HG03439 (cell line): ENCODE results near the gene PRELP.

Experiments
- ATAC-seq: cut with Tn5 transposase; IDR thresholded peaks from one replicate; pipeline ENCODE4 v1.9.1; 2021; ENCODE audit warnings: mild to moderate bottlenecking, moderate library complexity; ENCODE audit not compliant: unreplicated experiment

Gene PRELP

DNA sequence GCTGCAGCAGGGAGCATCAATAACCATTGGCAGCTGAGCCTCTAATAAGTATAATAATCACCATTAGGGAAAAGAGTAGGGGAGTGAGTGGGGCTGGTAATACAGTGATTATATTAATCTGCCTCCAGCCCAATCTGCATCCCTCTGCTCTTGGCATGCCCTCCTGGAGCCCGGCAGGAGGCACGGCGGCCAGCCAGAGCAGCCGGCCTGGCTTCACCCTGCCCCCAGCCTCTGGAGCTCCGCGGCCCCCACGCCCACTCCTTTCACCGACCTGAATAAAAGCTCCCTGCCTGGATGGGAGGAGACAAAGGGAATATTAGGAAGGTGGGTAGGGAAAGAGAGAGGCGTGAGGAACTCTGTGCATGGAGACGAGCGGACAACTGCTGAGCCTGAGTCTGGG is 46.6 kb downstream of the PRELP start:
- no peak for ATAC-seq

DNA sequence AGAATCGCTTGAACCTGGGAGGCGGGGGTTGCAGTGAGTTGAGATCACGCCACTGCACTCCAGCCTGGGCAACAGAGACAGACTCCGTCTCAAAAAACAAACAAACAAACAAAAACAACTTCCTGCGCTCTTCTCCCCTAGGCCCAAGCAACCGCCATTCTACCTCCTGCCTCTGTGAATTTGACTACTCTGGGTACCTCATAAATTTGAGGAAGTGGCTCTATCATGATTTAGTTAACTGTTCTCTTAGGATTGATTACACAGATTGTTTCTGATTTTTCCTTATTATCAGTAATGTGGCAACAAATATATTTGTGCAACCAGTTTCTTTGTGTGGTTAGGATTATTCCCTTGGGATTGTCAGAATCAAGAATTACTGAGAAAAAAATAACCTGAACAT is 48.1 kb downstream of the PRELP start:
- no peak for ATAC-seq

DNA sequence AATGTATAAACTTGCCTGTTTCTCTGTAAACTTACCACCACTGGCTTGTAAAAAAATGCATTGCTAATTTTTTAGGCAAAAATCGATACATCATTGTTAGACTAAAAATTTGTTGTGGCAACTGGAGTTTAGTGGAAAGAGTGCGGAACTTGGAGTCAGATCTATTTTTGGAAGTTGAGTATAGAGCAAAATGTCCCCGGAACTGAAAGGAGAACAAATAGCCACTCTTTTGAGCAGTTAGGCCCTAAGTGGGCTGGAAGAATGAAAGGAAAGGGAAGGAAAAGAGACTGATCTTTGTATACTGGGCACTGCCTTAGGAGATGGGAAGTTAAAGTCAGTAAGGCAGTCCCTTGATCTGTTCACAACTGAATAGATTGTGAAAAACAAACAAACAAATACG is 48.5 kb downstream of the PRELP start:
- ATAC-seq, result no peak

DNA sequence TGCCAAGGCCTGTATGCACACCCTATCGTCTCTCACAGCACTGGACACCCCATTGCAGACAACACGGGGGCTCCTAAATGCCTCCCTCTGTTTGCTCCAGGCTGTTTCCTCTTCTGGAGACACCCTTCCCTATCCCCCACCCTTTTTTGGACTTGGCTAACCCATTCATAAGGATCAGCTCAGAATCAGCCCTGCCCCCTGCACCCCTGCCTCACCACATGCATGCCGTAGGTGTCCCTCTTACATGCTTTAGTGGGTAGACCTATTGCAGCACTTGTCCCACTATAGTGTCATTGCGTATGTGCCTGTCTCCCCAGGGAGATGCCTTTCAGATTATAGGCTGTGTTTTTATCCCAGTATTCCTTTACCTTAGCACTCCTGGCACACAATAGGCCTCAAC is 49.2 kb downstream of the PRELP start:
- no peak for ATAC-seq

DNA sequence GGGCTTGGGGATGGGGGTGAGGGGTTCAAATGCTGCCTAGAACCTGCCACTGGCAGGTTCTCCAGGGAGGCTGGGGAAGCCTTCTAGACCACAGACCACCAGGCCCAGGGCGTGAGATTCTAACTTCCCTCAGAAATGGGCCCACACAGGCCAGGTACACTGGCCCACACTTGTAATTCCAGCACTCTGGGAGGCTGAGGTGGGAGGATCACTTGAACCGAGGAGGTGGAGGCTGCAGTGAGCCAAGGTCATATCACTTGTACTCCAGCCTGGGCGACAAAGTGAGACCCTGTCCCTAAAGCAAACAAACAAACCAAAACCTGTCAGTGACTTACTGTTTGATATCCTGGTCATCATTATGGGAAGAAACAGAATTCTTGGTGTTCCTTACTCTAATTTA is 50.1 kb downstream of the PRELP start:
- ATAC-seq, result no peak

DNA sequence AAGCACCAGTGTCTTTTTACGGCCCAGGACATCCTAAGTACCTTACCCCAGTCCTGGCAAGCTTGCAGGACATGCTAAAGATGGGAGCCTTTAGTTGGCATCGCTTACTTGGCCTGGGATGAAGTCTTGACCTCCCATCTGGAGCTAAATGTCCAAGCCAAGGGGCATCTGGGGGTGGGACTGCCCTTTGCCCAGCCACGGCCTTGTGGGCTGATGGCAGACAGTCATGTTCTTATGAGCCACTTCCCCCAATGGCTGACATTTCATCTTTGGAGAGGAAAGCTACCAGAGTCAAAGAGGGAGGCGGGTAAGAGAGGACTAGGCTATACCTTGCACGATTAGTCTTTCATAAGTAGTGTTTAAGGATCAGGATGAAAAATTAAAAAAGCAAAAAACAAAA is 50.5 kb downstream of the PRELP start:
- no peak for ATAC-seq

DNA sequence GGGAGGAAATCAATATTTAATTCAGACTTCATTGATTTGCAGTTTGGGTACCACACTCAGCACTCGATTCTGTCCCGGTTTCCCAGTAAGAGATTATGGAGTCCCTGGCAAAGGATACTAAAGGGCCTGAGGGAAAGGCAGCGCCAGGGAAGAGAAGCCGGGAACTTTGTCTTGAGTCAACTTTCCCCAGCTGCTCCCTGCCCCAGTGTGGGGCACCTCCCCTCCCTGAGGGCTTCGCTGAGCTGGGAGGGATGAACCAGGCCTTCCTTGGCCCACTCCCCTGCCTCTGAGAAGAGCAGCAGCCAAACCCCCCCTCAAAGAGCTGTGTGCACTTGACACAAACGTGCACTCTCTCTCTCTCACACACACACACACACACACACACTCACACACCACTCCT is 51.0 kb downstream of the PRELP start:
- ATAC-seq, result no peak

DNA sequence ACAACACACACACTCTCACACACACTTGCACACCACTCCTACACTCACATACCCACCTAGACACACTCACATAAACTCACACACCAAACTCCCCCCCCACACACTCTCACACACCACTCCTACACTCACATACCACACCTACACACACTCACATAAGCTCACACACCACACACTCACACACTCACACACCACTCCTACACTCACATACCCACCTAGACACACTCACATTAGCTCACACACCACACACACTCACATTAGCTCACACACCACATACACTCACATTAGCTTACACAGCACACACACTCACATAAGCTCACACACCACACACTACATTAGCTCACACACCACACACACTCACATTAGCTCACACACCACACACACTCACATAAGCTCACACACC is 51.4 kb downstream of the PRELP start:
- ATAC-seq, result no peak

DNA sequence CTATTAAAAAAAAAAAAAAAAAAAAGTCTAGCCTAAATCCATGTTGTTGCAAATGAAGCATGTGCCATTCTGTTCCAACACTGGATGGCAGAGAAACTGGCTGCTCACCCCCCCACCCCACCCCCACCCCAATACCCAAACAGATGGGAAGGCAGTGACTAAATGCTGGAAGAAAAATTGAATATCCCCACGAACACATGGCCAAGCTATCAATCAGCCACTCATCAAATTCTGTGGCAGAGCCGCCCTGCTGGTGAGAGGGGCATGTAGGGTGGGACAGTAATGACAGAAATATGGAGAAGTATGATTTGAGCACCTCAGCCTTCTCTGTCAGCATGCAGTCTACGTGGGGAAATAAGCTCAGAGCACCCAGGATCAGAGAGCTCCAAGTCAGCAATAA is 52.5 kb downstream of the PRELP start:
- ATAC-seq, result no peak

DNA sequence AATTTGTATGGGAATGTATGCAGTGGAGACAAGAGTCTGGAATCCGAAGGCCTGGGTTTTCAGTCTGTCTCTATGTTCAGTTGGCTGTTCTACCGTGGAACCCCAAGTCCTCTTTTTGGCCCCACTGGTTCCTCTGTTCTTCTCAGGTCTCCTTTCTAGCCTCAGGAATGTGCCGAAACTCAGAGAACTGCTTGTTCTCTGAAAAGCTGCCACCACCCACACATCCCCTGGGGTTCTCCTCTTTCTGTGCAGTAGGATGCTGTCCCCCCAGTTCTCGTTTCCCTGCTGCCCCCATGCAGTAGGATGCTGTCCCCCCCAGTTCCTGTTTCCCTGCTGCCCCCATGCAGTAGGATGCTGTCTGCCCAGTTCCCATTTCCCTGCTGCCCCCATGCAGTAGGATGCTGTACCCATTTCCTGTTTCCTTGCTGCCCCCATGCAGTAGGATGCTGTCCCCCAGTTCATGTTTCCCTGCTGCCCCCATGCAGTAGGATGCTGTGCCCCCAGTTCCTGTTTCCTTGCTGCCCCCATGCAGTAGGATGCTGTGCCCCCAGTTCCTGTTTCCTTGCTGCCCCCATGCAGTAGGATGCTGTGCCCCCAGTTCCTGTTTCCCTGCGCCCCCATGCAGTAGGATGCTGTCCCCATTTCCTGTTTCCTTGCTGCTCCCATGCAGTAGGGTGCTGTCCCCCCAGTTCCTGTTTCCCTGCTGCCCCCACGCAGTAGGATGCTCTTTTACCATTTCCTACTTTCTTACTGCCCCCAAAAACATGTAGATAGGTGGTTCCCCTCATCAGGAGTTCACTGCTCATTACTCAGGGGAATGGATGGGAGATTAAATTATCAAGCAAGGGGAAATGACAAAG is 53.6 kb downstream of the PRELP start:
- no peak for ATAC-seq

DNA sequence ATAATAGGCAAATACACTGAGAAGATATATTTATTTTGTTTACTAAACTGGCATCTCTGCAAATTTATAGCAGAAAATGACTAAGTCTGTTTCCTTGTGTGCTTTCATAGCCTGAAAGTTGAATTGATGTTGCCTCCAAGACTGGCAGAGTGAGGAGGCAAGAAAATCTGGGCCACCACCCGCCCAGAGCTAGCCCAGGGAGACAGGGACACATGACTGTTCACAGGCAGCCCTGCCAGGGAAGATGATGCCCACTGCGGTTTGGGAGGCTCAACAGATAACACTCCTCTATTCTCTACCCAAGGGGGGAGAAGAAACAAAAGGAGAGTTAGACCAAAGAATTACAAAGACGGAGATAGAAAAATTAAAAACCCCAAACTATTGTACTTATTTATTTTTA is 55.5 kb downstream of the PRELP start:
- ATAC-seq, result no peak

DNA sequence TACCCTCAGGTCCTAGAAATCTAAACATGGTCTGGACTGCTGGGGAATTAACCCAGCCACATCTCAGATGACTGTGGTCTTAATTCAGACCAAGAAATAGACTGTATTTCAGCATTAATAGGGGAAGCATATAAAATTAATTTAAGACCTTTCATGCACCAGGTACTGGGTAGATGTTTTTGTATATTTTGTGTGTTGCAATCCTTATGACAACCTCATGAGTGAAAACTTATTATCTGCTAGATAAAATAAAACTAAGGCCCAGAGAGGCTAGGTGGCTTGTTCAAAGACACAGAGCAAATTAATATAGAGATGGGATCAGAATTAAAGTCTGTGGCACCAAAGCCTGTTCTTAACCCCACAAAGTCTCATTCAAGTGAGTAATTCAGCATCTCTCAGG is 58.4 kb downstream of the PRELP start:
- ATAC-seq, result no peak

DNA sequence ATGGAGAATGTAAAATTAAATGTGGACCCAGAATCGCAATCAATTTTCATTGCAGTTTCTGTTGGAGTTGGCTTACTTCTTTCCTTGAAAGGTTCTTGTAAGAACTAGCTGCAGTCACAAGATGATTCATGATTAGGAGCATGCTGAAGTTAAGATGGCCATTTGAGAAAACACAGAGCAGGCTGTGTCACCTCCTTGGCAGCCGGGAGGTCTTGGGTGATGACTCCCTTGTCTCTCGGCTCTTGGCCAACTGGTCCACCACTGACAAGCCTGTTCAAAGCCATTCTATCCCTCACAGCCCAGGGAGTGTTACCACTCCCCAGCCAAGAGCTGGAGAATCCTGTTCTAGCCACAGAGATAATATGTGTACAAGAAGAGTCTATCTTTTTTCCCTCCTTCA is 58.9 kb downstream of the PRELP start:
- no peak for ATAC-seq

DNA sequence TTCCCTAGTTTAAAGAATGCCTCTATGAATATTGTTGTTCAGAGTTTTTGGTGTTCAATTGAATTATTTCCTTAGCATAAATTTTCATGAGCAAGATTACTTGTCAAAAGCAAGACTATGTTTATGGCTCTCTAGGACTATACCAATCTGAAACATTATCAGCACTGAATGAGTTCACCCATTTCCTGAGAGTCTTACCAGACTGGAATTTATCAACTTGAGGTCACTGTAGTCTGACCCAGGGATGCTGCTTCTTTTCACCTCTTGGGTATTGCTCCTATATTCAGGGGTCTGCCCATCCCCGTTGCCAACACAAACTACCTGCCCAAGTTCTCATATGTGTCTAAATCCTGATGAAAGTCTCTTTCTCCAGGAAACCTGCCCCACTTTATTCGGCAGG is 61.0 kb downstream of the PRELP start:
- no peak for ATAC-seq

DNA sequence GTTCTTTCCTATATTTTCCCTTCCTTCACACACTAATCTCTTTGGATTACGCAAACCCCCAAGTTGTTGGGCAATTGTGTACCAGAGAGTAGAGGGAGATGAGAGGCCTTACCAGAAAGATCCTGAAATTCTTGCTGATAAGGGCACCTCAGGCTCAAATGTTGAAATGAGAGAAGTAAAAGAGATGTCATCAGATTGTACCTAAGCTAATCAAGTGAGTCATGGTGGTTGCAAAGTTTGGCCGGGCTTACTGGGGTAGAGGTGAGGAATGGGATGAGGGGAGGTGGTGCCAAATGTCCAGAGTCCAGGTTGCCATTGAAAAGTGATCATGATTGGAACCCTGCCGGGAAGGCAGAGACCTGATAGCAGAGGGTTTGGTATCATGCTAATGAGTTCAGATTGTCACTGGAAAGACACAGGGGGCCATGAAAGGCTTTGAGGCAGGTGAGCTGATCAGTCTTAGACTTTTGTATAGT is 61.4 kb downstream of the PRELP start:
- no peak for ATAC-seq

DNA sequence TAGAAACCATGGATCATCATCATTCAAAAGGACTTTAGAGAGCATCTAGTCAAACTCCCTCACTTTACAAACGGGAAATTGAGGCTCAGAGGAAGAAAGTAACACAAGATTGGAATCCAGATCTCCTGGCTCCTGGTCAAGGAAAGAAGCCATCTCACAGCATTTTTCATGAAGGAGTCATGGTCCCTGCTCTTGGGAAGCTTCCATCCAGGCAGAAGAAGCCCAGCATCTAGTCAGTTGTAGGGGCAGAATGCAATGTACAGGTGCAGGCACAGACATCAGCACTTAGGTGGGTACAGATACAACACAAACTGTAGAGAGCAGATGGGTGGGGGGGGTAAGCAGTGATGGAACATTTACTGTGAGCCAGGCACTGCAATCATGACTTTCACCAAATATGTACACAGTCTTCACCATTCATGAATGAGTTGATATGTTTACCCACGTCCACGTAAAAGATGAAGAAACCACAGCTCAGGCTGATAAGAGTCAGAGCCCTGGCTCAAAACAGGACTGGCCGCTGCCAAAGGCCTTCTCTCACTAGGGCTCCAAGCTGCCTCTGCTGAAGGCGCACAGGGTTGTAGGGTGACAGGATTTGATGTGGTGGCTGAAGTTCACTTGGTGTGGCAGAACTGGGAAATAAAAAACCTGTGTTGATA is 62.3 kb downstream of the PRELP start:
- ATAC-seq, result no peak

DNA sequence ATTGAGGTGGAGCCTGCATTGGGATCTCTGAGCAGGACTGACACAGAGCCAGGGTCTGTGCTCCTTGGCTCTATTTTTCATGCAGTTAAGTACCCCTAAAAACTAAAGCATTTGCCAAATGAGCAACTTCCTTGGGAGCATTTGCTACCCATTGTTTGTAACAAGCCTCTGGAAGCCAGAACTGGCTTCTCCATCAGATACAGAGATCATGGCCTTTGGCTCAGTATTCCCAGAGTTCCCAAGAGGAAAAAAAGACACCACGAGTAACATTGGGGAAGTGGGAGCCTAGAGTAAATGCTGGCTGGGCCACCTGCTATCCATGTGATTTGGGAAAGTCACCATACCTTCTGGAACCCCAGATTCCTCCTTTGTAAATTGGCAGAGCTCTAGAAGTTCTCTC is 63.1 kb downstream of the PRELP start:
- ATAC-seq, result no peak

DNA sequence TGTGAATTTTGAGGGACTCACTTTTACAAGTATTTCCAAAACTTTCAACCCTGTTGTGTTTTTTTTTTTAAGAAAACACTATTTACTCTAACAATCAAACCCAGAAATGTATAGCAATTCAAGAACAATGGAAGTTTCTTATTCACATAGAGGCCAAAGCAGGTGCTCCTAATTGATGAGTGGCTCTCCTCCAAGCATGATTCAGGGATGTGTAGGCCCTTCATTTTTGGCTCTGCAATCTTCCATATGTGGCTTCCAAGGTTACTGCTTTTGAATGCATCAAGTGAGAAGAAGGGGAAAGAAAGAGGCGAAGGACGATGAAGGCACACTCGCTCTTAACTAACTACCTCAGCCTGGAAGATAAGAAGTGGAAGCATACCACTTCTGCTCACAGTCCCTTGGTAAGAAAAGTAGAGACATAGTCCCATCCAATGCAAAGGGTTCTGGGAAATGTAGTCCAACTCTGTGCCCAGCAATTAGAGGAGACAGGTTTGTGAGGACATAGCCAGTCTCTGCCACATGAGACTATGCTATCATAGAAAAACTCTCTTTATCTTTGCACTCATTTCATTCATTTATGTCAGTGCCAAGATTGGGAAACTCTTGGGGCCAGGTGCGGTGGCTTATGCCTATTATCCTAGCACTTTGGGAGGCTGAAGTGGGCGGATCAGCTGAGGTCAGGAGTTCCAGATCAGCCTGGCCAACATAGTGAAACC is 64.4 kb downstream of the PRELP start:
- no peak for ATAC-seq
